T-cell (primary cell): ENCODE results near the gene FRMD3. TPM values are rescaled to one million over a fixed set of nuclear protein-coding genes. Genes with fewer than 3 reads are reported as not detected.

ENCODE experiments used
- ATAC-seq, 4 experiments: fragments of 200-7000 bp in 3 of 4; fragments of 150-1000 bp in 1 of 4; cut with Tn5 transposase; replicated peaks in 1 of 4; 1 replicate in 3 of 4; 2 replicates in 1 of 4; pipeline ENCODE4 v1.10.0; 2021; ENCODE audit warnings: moderate library complexity in 3 of 4, mild to moderate bottlenecking in 2 of 4, moderate number of reproducible peaks in 1 of 4
- CTCF ChIA-PET, 2 donors: fragments of 300-600 bp; sonication (Branson Sonifier 250); formaldehyde crosslinking; loops; one replicate each; lab custom pipeline; 2022; ENCODE audit warnings: antibody characterized with exemption in 2 of 2; lab: Charles Lee
- POLR2A ChIA-PET, 2 donors: fragments of 300-600 bp; sonication (Branson Sonifier 250); formaldehyde crosslinking; loops; one replicate each; lab custom pipeline; 2022; ENCODE audit warnings: antibody characterized with exemption in 2 of 2; lab: Charles Lee
- DNase-seq, 35 experiments: peaks; one replicate each; pipeline versions ENCODE4 v3.0.0 to v3.0.0-alpha.2; 2013 to 2023
- H3K27ac ChIP-seq: one replicate; pipeline ENCODE4 v1.5.1; 2013; ENCODE audit warnings: low read length
- H3K27me3 ChIP-seq, 2 experiments: replicated peaks in 1 of 2; 1 replicate in 1 of 2; 2 replicates in 1 of 2; pipeline versions ENCODE4 v1.6.1 to v1.7.0; 2013; ENCODE audit warnings: low read length in 1 of 2, mixed read lengths in 1 of 2; ENCODE audit not compliant: control insufficient read depth in 2 of 2, insufficient read depth in 2 of 2; ENCODE audit errors: extremely low read depth in 1 of 2
- H3K36me3 ChIP-seq, 2 donors: 1 replicate in 1 of 2; 2 replicates in 1 of 2; pipeline versions ENCODE4 v1.6.1 to v1.7.0; 2013; ENCODE audit warnings: low read length in 1 of 2; ENCODE audit not compliant: control insufficient read depth in 2 of 2, insufficient read depth in 1 of 2; ENCODE audit errors: extremely low read depth in 1 of 2
- H3K4me1 ChIP-seq, 2 experiments: 1 replicate in 1 of 2; 2 replicates in 1 of 2; pipeline versions ENCODE4 v1.6.1 to v1.7.0; 2013; ENCODE audit warnings: low read length in 2 of 2, mixed read lengths in 1 of 2; ENCODE audit not compliant: insufficient read depth in 2 of 2, control insufficient read depth in 1 of 2; ENCODE audit errors: extremely low read depth in 1 of 2
- H3K4me3 ChIP-seq, 2 donors: 1 replicate in 1 of 2; 2 replicates in 1 of 2; pipeline versions ENCODE4 v1.5.1 to v1.7.0; 2013; ENCODE audit warnings: mild to moderate bottlenecking in 2 of 2, low read length in 1 of 2, moderate library complexity in 1 of 2; ENCODE audit not compliant: control insufficient read depth in 1 of 2; ENCODE audit errors: extremely low read depth in 1 of 2
- H3K9me3 ChIP-seq: 2 replicates; pipeline ENCODE4 v1.7.0; 2013
- H3K27ac Mint-ChIP-seq, 2 donors: one replicate each; pipeline ENCODE4 v1.8.0; 2020 to 2021; ENCODE audit warnings: mild to moderate bottlenecking in 2 of 2, mixed read lengths in 2 of 2
- H3K27me3 Mint-ChIP-seq, 2 donors: one replicate each; pipeline ENCODE4 v1.8.0; 2021 to 2022; ENCODE audit warnings: mixed read lengths in 2 of 2
- H3K36me3 Mint-ChIP-seq: one replicate; pipeline ENCODE4 v1.8.0; 2021; ENCODE audit warnings: mixed read lengths
- H3K4me1 Mint-ChIP-seq, 3 donors: one replicate each; pipeline ENCODE4 v1.8.0; 2020 to 2022; ENCODE audit warnings: mixed read lengths in 3 of 3, mild to moderate bottlenecking in 1 of 3
- H3K4me3 Mint-ChIP-seq, 3 donors: one replicate each; pipeline ENCODE4 v1.8.0; 2020 to 2022; ENCODE audit warnings: mild to moderate bottlenecking in 3 of 3, mixed read lengths in 3 of 3, moderate library complexity in 3 of 3
- H3K9me3 Mint-ChIP-seq, 3 donors: one replicate each; pipeline ENCODE4 v1.8.0; 2020 to 2022; ENCODE audit warnings: mixed read lengths in 3 of 3
- WGBS: methylation state at CpG from one replicate; pipeline ENCODE4 v1.1.5; 2013; ENCODE audit warnings: missing lambda C conversion rate; ENCODE audit not compliant: insufficient coverage; 5-methylcytosine and 5-hydroxymethylcytosine counted together
- total RNA-seq, 35 experiments: library from RNA in 6 of 35; stranded (reverse) in 6 of 35; fragments of 120-200 nt in 1 of 35; gene quantifications; one replicate each; pipeline versions ENCODE4 v1.2.1 to v1.2.4 and lab custom pipeline; 2013 to 2026

FRMD3 gene
- total RNA-seq, 5 donors from 2014 or later (not counting 1 experiment from before 2014, with no cell fraction given): 0.35 to 1.2 (median 0.55) TPM

DNA sequence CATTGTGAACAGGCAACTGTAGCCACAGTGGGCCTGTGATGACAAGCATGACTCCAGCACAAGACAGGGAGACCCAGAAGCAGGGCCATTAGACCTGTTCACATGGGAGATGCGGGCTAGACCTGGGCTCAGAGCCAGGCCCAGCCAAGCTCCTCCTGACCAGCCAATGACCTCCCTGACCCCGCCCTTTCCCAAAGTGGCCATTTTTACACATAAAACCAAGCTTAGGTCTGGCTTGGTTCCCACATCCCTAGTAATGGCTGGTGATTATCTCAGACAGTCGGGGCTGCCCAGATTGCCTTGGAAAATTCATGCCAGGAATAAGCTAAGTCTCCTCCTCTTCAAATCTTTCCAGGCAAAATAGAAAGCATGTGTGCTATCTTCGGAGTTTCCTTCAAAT, 94.1 kb downstream of the FRMD3 start:
- ChIA-PET POLR2A (no interaction called here), CTCF (no interaction called here)
- H3K4me1 Mint-ChIP-seq: no peaks in the 10 kb centered on the region
- no peaks in the 10 kb centered on the region for H3K27me3 Mint-ChIP-seq
- H3K9me3 Mint-ChIP-seq: peaks cover 0 to 3% (median 0%) of the 10 kb centered on the region in 3 donors
- H3K27ac Mint-ChIP-seq: no peak overlapping the region
- DNase-seq (no peak), ATAC-seq (no peak)
- Histone ChIP-seq H3K4me1 (no peaks in the 10 kb centered on the region), H3K27me3 (no peaks in the 10 kb centered on the region), H3K27ac (no peak overlapping the region), H3K36me3 (no peaks in the 10 kb centered on the region), H3K4me3 (no peak overlapping the region), H3K9me3 (no peaks in the 10 kb centered on the region)
- H3K36me3 Mint-ChIP-seq: no peaks in the 10 kb centered on the region
- WGBS: 93% methylated on average over 3 of the region's 4 CpGs
- H3K4me3 Mint-ChIP-seq: no peak overlapping the region

DNA sequence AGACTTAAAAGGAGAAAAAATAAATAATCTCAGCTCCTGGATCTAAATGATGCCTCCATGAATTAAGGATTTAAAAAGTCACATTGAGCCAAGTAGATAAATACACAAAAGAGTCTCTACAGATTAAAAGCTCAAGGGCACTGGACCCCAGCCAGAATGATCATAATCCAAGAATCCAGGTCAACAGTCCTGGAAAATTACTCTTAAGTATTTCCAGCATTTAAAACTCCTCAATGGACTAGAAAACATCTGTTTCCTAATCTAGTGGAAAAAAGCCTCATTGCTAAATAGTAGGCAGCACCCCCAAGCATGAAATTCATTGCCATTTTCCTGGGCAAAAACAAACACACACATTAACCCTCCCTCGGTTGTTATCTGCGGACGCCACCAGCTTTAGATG, 96.8 kb downstream of the FRMD3 start:
- Histone ChIP-seq H3K27me3 (no peaks in the 10 kb centered on the region), H3K4me3 (no peak overlapping the region), H3K27ac (no peak overlapping the region), H3K9me3 (no peaks in the 10 kb centered on the region), H3K4me1 (no peaks in the 10 kb centered on the region), H3K36me3 (no peaks in the 10 kb centered on the region)
- Mint-ChIP-seq H3K4me1 (no peaks in the 10 kb centered on the region), H3K9me3 (peaks cover 0 to 3% (median 0%) of the 10 kb centered on the region in 3 donors), H3K27me3 (no peaks in the 10 kb centered on the region), H3K4me3 (no peak overlapping the region), H3K27ac (no peak overlapping the region), H3K36me3 (no peaks in the 10 kb centered on the region)
- no CpG with 5 or more reads among the region's 3 CpGs for WGBS
- ChIA-PET POLR2A (no interaction called here), CTCF (interaction anchor here in 1 of 2 donors (0.6 kb wide), 1 partner anchor 33 kb away, joined by 5 read pairs; no protein-coding TSS in a partner anchor)
- no peak for DNase-seq
- ATAC-seq: no peak

DNA sequence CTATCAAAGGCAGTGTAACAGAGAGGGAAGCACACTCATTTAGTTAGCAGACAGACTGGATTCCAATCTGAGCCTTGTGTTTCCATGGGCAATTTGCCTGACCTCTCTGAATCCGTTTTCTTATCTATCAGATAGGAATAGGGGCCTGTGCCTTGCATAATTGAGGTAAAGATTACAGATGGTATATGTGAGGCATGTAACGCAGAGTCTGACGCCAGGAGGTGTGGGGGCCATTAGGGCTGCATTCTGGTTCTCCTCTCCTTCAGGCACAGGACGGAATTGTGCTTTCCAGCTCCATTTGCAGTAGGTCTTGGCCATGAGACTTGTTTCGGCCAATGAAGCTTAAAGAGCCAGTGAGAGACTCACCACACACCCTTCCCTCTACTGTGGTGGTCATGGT, 97.6 kb downstream of the FRMD3 start:
- H3K27me3 ChIP-seq: no peaks in the 10 kb centered on the region
- WGBS: 86% methylated on average over 4 of the region's 5 CpGs
- no peak overlapping the region for H3K4me3 ChIP-seq
- H3K36me3 ChIP-seq: no peaks in the 10 kb centered on the region
- no peak overlapping the region for H3K27ac ChIP-seq
- H3K9me3 ChIP-seq: no peaks in the 10 kb centered on the region
- Mint-ChIP-seq H3K27me3 (no peaks in the 10 kb centered on the region), H3K36me3 (no peaks in the 10 kb centered on the region), H3K27ac (no peak overlapping the region), H3K9me3 (peaks cover 0 to 3% (median 0%) of the 10 kb centered on the region in 3 donors), H3K4me3 (no peak overlapping the region), H3K4me1 (no peaks in the 10 kb centered on the region)
- ChIA-PET POLR2A (no interaction called here), CTCF (no interaction called here)
- ATAC-seq: no peak
- no peak for DNase-seq
- no peaks in the 10 kb centered on the region for H3K4me1 ChIP-seq

DNA sequence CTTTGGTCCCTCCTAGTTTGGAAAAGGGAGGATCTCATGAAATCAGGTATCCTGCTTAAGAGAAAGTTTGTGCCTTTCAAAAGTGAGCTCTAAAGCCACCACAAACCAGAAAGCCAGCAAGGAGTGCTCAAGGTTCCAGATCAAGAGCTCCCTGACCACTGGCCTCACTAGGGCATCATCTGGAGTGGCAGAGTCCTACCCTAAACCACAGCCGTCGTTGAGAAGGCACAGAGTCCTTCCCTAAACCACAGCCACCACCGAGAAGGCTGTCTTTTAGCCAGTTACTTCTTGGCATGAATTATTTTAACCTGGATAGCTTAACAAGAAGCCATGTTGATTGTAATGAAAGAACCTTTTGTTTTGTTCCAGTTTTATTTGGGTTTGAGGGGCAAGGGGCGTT, 102.9 kb downstream of the FRMD3 start:
- H3K4me1 Mint-ChIP-seq: no peaks in the 10 kb centered on the region
- no peak for DNase-seq
- peaks cover 6% of the 10 kb centered on the region for H3K36me3 Mint-ChIP-seq
- Histone ChIP-seq H3K4me3 (no peak overlapping the region), H3K36me3 (no peaks in the 10 kb centered on the region), H3K27me3 (no peaks in the 10 kb centered on the region), H3K4me1 (no peaks in the 10 kb centered on the region), H3K27ac (no peak overlapping the region), H3K9me3 (no peaks in the 10 kb centered on the region)
- no peak overlapping the region for H3K27ac Mint-ChIP-seq
- H3K9me3 Mint-ChIP-seq: peaks cover 0 to 1% (median 0%) of the 10 kb centered on the region in 3 donors
- no peaks in the 10 kb centered on the region for H3K27me3 Mint-ChIP-seq
- ATAC-seq: no peak
- ChIA-PET CTCF (no interaction called here), POLR2A (no interaction called here)
- WGBS: no CpG with 5 or more reads among the region's 4 CpGs
- no peak overlapping the region for H3K4me3 Mint-ChIP-seq

DNA sequence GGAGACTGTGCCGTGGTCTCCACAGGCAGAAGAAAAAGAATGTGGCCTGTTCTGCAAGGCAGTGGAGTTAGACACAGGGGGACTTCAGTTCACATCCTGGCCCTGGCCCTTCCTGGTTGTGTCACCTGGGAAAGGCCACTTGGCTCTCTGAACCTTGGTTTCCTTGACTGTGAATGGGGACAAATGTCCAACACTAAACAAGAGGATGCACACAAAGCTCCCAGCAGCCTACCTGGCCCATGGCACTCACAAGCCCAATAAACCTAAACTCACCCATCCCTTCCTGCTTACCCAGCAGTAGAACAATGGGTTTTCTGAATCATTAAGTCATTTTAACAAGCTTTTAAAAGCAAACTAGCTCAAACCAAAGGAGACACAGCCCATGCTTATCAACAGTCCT, 103.9 kb downstream of the FRMD3 start:
- H3K4me1 ChIP-seq: no peaks in the 10 kb centered on the region
- no peak overlapping the region for H3K27ac ChIP-seq
- no peak for ATAC-seq
- ChIA-PET CTCF (no interaction called here), POLR2A (no interaction called here)
- H3K9me3 ChIP-seq: no peaks in the 10 kb centered on the region
- no peaks in the 10 kb centered on the region for H3K27me3 ChIP-seq
- H3K4me3 ChIP-seq: no peak overlapping the region
- no peaks in the 10 kb centered on the region for H3K9me3 Mint-ChIP-seq
- 80% methylated on average over 1 of the region's 1 CpG for WGBS
- no peak overlapping the region for H3K4me3 Mint-ChIP-seq
- H3K27ac Mint-ChIP-seq: no peak overlapping the region
- no peaks in the 10 kb centered on the region for H3K4me1 Mint-ChIP-seq
- peaks cover 6% of the 10 kb centered on the region for H3K36me3 Mint-ChIP-seq
- no peaks in the 10 kb centered on the region for H3K27me3 Mint-ChIP-seq
- no peak for DNase-seq
- no peaks in the 10 kb centered on the region for H3K36me3 ChIP-seq

DNA sequence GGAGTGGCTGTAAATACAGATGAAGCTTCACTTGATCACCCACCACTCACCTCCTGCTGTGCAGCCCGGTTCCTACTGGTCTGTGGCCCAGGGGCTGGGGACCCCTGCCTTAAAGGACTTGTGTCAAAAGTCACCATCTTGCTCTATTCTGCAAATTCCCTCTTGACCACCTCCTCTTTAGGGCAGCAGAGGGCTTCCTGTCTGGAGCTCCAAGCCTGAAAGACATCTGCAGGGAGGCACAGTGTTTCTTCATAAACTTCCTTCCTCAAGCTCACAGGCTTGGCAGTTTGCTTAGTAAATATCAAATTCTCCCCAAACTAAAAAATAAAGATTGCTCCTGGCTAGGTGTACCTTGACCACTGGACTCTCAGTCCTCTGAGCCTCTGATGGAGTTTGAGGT, 104.4 kb downstream of the FRMD3 start:
- ATAC-seq: no peak
- Histone ChIP-seq H3K4me1 (no peaks in the 10 kb centered on the region), H3K27me3 (no peaks in the 10 kb centered on the region), H3K4me3 (no peak overlapping the region), H3K9me3 (no peaks in the 10 kb centered on the region), H3K36me3 (no peaks in the 10 kb centered on the region), H3K27ac (no peak overlapping the region)
- H3K9me3 Mint-ChIP-seq: no peaks in the 10 kb centered on the region
- H3K4me3 Mint-ChIP-seq: no peak overlapping the region
- H3K4me1 Mint-ChIP-seq: no peaks in the 10 kb centered on the region
- ChIA-PET CTCF (no interaction called here), POLR2A (no interaction called here)
- no peak overlapping the region for H3K27ac Mint-ChIP-seq
- H3K36me3 Mint-ChIP-seq: peaks cover 6% of the 10 kb centered on the region
- DNase-seq: no peak
- 75% methylated on average over 1 of the region's 1 CpG for WGBS
- no peaks in the 10 kb centered on the region for H3K27me3 Mint-ChIP-seq
